HepG2 (cell line): ENCODE data around the gene RUVBL2. TPM values are rescaled to one million over a fixed set of nuclear protein-coding genes. Genes with fewer than 3 reads are reported as not detected.

Experiments
- ARHGAP35 ChIP-seq: sonication (generic); formaldehyde crosslinking; IDR thresholded peaks from 2 replicates; pipeline ENCODE4 v1.9.0; 2022; ENCODE audit warnings: mild to moderate bottlenecking, inconsistent platforms, moderate library complexity, missing genetic modification reagents, borderline replicate concordance
- BCL3 ChIP-seq: sonication (generic); formaldehyde crosslinking; IDR thresholded peaks from 2 replicates; pipeline ENCODE4 v1.5.1; 2020; ENCODE audit warnings: mild to moderate bottlenecking, missing genetic modification reagents, moderate library complexity
- CBX1 ChIP-seq: IDR thresholded peaks from one replicate; pipeline ENCODE4 v1.6.1; 2016; ENCODE audit warnings: antibody characterized with exemption, low read depth
- GATAD2A ChIP-seq: IDR thresholded peaks from 2 replicates; pipeline ENCODE4 v1.6.1; 2016
- GZF1 ChIP-seq: sonication (generic); formaldehyde crosslinking; IDR thresholded peaks from 2 replicates; pipeline ENCODE4 v1.5.1; 2020; ENCODE audit warnings: mild to moderate bottlenecking, missing genetic modification reagents
- HES4 ChIP-seq: sonication (generic); formaldehyde crosslinking; IDR thresholded peaks from 2 replicates; pipeline ENCODE4 v1.9.0; 2021; ENCODE audit warnings: mild to moderate bottlenecking, missing genetic modification reagents, borderline replicate concordance
- HMG20B ChIP-seq: conservative IDR thresholded peaks from 2 replicates; pipeline ENCODE4 v1.6.1; 2016; ENCODE audit warnings: missing genetic modification reagents, missing compliant biosample characterization
- HNRNPL ChIP-seq: fragments of 200-400 bp; formaldehyde crosslinking; IDR thresholded peaks from 2 replicates; pipeline ENCODE4 v1.6.1; 2017; ENCODE audit warnings: mild to moderate bottlenecking, low read depth, low read length
- KLF12 ChIP-seq: sonication (generic); formaldehyde crosslinking; IDR thresholded peaks from 2 replicates; pipeline ENCODE4 v1.4.0; 2020; ENCODE audit warnings: missing genetic modification reagents, borderline replicate concordance
- LBX2 ChIP-seq: sonication (generic); formaldehyde crosslinking; IDR thresholded peaks from 2 replicates; pipeline ENCODE4 v1.5.0; 2020; ENCODE audit warnings: missing genetic modification reagents, mild to moderate bottlenecking, borderline replicate concordance
- MXD4 ChIP-seq: IDR thresholded peaks from 2 replicates; pipeline ENCODE4 v1.6.1; 2016; ENCODE audit warnings: mild to moderate bottlenecking, missing biosample characterization, missing genetic modification reagents
- MZF1 ChIP-seq: sonication (generic); formaldehyde crosslinking; IDR thresholded peaks from 2 replicates; pipeline ENCODE4 v1.8.1; 2023; ENCODE audit warnings: mild to moderate bottlenecking, missing genetic modification reagents, borderline replicate concordance
- PHF8 ChIP-seq: sonication (generic); formaldehyde crosslinking; IDR thresholded peaks from 2 replicates; pipeline ENCODE4 v1.5.0; 2020; ENCODE audit warnings: missing genetic modification reagents
- SIN3B ChIP-seq: fragments of 150-350 bp; IDR thresholded peaks from 2 replicates; pipeline ENCODE4 v1.6.1; 2014; ENCODE audit warnings: low read length
- TCF7 ChIP-seq: sonication (generic); IDR thresholded peaks from 2 replicates; pipeline ENCODE4 v1.6.1; 2016; ENCODE audit warnings: antibody characterized with exemption, low read depth
- TGIF2 ChIP-seq: IDR thresholded peaks from 2 replicates; pipeline ENCODE4 v1.6.1; 2016; ENCODE audit warnings: control low read depth, missing compliant biosample characterization
- ZNF17 ChIP-seq: sonication (generic); formaldehyde crosslinking; IDR thresholded peaks from 2 replicates; pipeline ENCODE4 v1.5.0; 2020; ENCODE audit warnings: mild to moderate bottlenecking, missing genetic modification reagents
- ZNF275 ChIP-seq: sonication (generic); formaldehyde crosslinking; IDR thresholded peaks from 2 replicates; pipeline ENCODE4 v1.8.0; 2022; ENCODE audit warnings: missing genetic modification reagents, mild to moderate bottlenecking, inconsistent platforms, borderline replicate concordance
- ZNF414 ChIP-seq: sonication (generic); formaldehyde crosslinking; IDR thresholded peaks from 2 replicates; pipeline ENCODE4 v1.5.0; 2020; ENCODE audit warnings: missing genetic modification reagents
- ZNF570 ChIP-seq: sonication (generic); formaldehyde crosslinking; IDR thresholded peaks from 2 replicates; pipeline ENCODE4 v1.4.0; 2020; ENCODE audit warnings: mild to moderate bottlenecking, missing genetic modification reagents, borderline replicate concordance
- polyA plus RNA-seq, 8 experiments: library from polyadenylated mRNA; depleted of rRNA in 3 of 8; stranded (reverse) in 7 of 8; unstranded in 1 of 8; fragments of >200 nt; fragmentation: Illumina TruSeq in 4 of 8; extraction: Trizol in 4 of 8; gene quantifications; 2 replicates each; pipeline versions ENCODE4 v1.2.1 to v1.2.3, GENCODE V29; 2011 to 2016; ENCODE audit warnings: low read depth in 4 of 8, missing spikeins in 1 of 8, mixed read lengths in 1 of 8; ENCODE audit not compliant: insufficient read depth in 1 of 8
- total RNA-seq, 5 experiments: library from RNA; depleted of rRNA; stranded (reverse); fragments of >200 nt; fragmentation: Illumina TruSeq; extraction: Trizol; gene quantifications; 2 replicates each; pipeline ENCODE4 v1.2.3, GENCODE V29; 2016; ENCODE audit warnings: low read depth in 1 of 5
- TF ChIP-seq, protein P1 (sequence below): sonication (generic); formaldehyde crosslinking; IDR thresholded peaks from 2 replicates; pipeline ENCODE4 v1.4.0; 2020; ENCODE audit warnings: missing genetic modification reagents
- TF ChIP-seq, protein P2 (sequence below): sonication (generic); formaldehyde crosslinking; IDR thresholded peaks from 2 replicates; pipeline ENCODE4 v1.8.0; 2022; ENCODE audit warnings: missing genetic modification reagents, mild to moderate bottlenecking, moderate library complexity, borderline replicate concordance
- TF ChIP-seq, protein P3 (sequence below): sonication (generic); formaldehyde crosslinking; conservative IDR thresholded peaks from 2 replicates; pipeline ENCODE4 v1.4.0; 2020; ENCODE audit warnings: missing genetic modification reagents

RUVBL2 gene
- total and polyA plus RNA-seq, 2 of the 13 experiments (the other 11 are each of a cell fraction or from before 2014, with no cell fraction given): 120 to 122 TPM

- TF ChIP-seq CBX1: no peak
- peak; percentile 14; the same call in 1 of the 2 replicates for TF ChIP-seq GATAD2A (CRISPR knock-in tag)
- no peak for TF ChIP-seq ZNF570
- no peak for TF ChIP-seq MZF1 (CRISPR knock-in tag)
- TF ChIP-seq, protein P1, sequence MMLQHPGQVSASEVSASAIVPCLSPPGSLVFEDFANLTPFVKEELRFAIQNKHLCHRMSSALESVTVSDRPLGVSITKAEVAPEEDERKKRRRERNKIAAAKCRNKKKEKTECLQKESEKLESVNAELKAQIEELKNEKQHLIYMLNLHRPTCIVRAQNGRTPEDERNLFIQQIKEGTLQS (CRISPR knock-in tag): no peak
- TF ChIP-seq, protein P2, sequence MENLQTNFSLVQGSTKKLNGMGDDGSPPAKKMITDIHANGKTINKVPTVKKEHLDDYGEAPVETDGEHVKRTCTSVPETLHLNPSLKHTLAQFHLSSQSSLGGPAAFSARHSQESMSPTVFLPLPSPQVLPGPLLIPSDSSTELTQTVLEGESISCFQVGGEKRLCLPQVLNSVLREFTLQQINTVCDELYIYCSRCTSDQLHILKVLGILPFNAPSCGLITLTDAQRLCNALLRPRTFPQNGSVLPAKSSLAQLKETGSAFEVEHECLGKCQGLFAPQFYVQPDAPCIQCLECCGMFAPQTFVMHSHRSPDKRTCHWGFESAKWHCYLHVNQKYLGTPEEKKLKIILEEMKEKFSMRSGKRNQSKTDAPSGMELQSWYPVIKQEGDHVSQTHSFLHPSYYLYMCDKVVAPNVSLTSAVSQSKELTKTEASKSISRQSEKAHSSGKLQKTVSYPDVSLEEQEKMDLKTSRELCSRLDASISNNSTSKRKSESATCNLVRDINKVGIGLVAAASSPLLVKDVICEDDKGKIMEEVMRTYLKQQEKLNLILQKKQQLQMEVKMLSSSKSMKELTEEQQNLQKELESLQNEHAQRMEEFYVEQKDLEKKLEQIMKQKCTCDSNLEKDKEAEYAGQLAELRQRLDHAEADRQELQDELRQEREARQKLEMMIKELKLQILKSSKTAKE (CRISPR knock-in tag): peak; percentile 39; the same call in 1 of the 2 replicates
- TF ChIP-seq ZNF275 (CRISPR knock-in tag): no peak
- no peak for TF ChIP-seq ZNF414 (CRISPR knock-in tag)
- TF ChIP-seq ZNF17: no peak
- no peak for TF ChIP-seq SIN3B
- TF ChIP-seq GZF1: no peak
- no peak for TF ChIP-seq MXD4 (CRISPR knock-in tag)
- no peak for TF ChIP-seq KLF12 (CRISPR knock-in tag)
- no peak for TF ChIP-seq ARHGAP35 (CRISPR knock-in tag)
- 0 out of 2 replicates have a peak, but pooled peaks have one; percentile 31 for TF ChIP-seq LBX2 (CRISPR knock-in tag)
- TF ChIP-seq TCF7: no peak
- TF ChIP-seq HES4 (CRISPR knock-in tag): no peak
- TF ChIP-seq HNRNPL: 0 out of 2 replicates have a peak, but pooled peaks have one; percentile 25
- no peak for TF ChIP-seq BCL3 (CRISPR knock-in tag)
- no peak for TF ChIP-seq PHF8 (CRISPR knock-in tag)
- TF ChIP-seq TGIF2 (CRISPR knock-in tag): no peak
- 0 out of 2 replicates have a peak, but pooled peaks have one; percentile 37 for TF ChIP-seq HMG20B (CRISPR knock-in tag)
- TF ChIP-seq, protein P3, sequence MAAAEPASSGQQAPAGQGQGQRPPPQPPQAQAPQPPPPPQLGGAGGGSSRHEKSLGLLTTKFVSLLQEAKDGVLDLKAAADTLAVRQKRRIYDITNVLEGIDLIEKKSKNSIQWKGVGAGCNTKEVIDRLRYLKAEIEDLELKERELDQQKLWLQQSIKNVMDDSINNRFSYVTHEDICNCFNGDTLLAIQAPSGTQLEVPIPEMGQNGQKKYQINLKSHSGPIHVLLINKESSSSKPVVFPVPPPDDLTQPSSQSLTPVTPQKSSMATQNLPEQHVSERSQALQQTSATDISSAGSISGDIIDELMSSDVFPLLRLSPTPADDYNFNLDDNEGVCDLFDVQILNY: no peak
These were observed 32.5 kb upstream of the RUVBL2 start (continued) for GRCh38 chr19:48961051-48961649.
